Mammary epithelial cell (primary cell): ENCODE measurements around the gene BPIFB6.

Experiments
- CTCF ChIP-seq, 2 donors: IDR thresholded peaks in 1 of 2; conservative IDR thresholded peaks in 1 of 2; 2 replicates each; pipeline ENCODE4 v1.5.1; 2011 to 2012; ENCODE audit warnings: inconsistent platforms in 2 of 2, low read length in 2 of 2, mild to moderate bottlenecking in 2 of 2, control low read depth in 1 of 2, low read depth in 1 of 2; ENCODE audit not compliant: insufficient read depth in 1 of 2; ENCODE audit errors: extremely low read depth in 1 of 2
- EZH2 ChIP-seq: IDR thresholded peaks from 2 replicates; pipeline ENCODE4 v1.6.1; 2012; ENCODE audit warnings: low read length, inconsistent platforms, borderline replicate concordance

DNA sequence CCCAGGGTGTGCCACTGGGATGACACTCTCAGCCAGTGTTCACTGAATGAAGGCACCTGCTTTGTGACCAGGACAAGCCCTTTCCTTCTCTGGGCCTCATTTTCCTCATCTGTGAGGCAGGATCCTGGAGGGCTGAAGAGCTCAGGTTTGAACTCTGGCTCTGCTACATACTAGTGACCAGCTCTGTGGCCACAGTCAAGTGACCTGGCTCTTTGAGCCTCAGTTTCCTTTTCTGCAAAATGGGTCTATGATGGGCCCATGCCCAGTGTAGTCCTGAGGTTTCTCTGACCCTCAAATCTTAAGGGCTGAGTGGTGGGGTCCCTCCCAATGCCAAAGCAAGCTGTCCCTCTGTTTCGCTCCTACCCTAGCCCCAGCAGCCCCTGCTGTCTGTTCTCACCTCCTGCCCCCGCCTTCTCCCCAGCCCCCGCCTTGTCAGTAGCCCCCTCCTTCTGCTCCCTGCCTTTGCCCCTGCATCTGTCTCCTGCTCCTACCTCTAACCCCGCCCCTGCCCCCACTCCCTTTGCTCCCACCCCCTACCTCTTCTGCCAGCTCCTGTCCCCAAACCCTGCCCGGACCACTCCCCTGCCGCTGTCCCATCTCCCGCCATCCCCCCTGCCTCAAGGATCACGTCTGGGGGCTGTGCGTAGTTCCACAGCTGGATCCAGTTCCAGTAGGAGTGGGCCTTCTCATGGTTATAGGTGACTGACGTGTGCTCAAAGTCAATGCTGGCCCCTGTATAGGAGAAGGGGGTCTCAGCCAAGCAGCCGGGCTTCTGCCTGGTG lies 44.2 kb upstream of the BPIFB6 start:
- no peak for TF ChIP-seq CTCF (conservative IDR thresholded peaks at IDR 0.05 in 1 of 2, IDR thresholded peaks at IDR 0.05 in 1 of 2; ENCODE audit: extremely low read depth in 1 of 2, insufficient read depth in 1 of 2, low read depth in 1 of 2, low read length in 2 of 2)
- TF ChIP-seq EZH2, result no peak
